HG03139 (cell line): ENCODE data around the gene SLC66A2.

Source experiments
- ATAC-seq: cut with Tn5 transposase; IDR thresholded peaks from one replicate; pipeline ENCODE4 v1.9.1; 2021; ENCODE audit not compliant: unreplicated experiment

The SLC66A2 gene

GRCh38 chr18:79921984-79922965, 29.2 kb downstream of the SLC66A2 start:
- no peak for ATAC-seq

DNA sequence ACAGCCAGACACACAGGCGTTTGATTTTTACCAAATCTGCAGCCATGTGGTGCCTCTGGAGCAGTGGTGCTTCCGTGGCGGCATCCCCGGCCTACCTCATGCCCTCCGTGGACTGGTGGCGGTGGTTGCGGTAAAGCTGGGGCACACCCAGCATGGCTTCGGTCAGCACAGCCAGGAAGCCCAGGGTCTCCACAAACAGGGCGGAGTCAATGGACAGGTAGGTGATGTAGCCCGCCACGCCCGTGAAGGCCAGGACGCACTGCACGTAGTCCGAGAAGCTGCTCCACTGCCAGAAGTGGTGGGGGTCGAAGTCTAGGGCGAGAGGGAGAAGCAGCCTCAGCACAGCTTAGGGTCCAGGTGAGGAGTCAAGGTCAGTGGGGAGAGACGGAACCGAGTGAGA, 32.4 kb downstream of the SLC66A2 start:
- no peak for ATAC-seq

DNA sequence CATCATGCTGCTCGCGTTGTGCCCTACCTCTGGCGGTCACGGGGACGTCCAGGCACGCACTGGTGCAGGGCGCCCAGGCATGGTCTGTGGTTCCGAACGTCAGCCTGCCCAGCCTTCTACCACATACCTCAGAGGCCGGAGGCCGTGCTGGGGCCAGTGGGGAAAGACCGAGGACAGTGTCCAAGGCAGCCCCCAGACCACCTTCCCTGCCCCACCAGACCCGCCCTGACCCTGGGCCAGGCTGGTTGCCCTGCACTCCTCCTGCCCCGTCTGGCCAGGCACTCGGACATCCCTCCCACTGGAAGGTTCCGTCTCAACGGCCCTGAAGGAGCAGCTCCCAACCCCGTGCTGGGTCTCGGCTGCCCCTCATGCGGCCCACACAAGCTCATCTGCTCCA, 32.8 kb downstream of the SLC66A2 start:
- no peak for ATAC-seq

GRCh38 chr18:79917853-79918614, 33.4 kb downstream of the SLC66A2 start:
- ATAC-seq = no peak

GRCh38 chr18:79917169-79917852, 34.1 kb downstream of the SLC66A2 start:
- no peak for ATAC-seq

DNA sequence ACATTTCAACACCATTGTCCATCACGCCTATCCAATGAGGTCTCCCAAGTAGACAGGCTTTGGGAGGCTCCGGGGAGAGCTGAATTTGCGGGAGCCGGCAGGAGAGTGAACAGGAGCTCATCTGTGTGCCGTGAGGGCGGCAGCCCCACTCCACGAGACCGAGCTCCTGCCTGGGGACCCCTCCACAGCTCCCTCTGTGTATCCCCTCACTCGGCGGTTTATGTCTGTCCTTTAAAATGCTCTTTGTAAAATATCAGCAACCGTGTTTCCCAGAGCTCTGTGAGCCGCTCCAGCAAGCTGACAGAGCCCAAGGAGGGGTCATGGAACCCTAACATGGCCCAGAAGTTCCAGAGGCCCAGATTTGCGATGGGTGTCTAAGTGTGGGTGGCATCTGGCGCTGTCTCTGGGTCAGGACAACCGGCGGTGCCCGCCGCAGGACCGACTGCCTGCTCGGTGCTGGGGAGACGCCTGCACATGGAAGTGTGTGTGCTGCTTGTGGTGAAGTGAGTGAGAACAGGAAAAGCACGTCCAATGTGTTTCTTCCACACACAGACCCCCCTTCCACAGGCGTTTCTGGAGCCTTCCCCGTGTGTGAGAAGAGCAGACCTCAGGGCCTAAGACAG, 34.8 kb downstream of the SLC66A2 start:
- no peak for ATAC-seq

DNA sequence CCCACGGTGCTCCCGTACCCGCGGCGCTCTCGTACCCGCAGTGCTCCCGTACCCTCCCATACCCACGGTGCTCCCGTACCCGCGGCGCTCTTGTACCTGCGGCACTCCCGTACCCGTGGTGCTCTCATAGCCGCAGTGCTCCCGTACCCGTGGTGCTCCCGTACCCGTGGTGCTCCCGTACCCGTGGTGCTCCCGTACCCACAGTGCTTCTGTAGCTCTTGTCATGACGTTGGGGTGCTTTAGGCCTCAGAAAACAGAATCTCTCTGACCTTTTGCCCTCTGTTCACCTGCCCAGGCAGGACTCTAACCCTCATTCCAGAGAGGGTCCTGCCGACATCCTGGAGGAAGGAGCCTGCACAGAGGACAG, 35.3 kb downstream of the SLC66A2 start:
- ATAC-seq = no peak

- ATAC-seq = no peak
These were observed 36.0 kb downstream of the SLC66A2 start for GRCh38 chr18:79915161-79916127.

DNA sequence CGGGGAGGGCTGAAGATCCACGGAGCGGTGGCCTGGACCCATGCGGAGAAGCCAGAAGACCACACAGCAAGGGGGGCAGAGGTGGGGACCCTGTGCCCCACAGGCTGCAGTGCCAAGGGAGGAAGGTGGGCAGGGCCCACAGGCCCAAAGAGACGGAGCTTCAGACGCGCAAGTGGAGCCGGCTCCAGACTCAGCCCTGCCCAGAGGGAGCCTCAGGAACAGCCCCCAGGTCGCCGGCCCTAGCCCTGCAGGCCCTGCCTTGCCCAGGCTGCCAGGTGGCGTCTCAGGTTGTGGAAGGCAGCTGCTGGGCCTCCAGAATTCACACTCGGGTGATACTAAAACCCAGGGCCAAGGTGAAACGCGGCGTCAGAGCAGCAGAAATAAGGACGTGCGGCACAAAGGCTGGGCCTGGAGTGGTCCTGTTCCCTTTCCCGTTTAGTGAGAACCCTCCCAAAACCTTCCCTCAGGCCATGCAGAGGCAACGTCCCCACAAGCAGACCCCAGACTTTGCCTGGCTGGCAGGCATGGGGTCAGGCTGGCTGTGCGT, 36.8 kb downstream of the SLC66A2 start:
- ATAC-seq = no peak

DNA sequence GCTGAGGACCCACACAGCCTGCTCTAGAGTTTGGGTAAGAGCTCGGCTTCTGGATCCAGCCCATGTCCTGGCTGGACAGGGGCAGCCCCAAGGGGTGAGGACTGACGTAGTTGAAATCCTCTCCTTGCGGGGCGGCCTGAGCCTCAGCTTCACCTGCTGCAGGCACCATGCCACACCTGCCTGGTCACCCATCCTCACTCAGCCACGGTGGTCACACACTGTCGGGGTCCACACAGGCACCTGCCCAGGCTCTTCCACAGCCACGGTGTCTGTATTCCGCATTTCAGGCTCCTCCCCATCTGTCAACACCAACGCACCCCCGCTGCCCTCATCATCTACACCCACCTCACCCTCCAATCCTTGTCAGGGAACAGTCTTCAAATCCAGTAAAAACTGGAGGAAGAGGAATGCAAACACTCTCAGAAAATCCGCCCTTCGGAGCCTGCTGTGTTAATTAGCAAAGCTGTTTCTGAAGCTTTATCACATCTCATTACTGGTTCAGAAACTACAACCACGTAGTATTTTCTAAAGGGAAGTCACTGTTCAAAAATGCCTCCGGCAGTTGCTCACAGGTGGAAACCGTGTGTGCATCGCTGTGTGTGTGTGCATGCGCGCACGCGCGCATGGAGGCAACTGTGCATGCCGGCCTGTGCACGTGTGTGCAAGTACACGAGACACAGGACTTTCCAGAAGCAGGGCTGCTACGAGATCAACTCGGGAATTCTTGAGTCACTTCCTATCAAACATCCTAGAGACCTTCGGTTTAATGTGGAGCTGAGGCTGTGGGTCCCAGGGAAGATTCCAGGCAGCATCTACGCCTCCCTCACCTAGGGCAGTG, 38.2 kb downstream of the SLC66A2 start:
- ATAC-seq = no peak

- ATAC-seq = no peak
These were observed 39.0 kb downstream of the SLC66A2 start for GRCh38 chr18:79912409-79912991.

DNA sequence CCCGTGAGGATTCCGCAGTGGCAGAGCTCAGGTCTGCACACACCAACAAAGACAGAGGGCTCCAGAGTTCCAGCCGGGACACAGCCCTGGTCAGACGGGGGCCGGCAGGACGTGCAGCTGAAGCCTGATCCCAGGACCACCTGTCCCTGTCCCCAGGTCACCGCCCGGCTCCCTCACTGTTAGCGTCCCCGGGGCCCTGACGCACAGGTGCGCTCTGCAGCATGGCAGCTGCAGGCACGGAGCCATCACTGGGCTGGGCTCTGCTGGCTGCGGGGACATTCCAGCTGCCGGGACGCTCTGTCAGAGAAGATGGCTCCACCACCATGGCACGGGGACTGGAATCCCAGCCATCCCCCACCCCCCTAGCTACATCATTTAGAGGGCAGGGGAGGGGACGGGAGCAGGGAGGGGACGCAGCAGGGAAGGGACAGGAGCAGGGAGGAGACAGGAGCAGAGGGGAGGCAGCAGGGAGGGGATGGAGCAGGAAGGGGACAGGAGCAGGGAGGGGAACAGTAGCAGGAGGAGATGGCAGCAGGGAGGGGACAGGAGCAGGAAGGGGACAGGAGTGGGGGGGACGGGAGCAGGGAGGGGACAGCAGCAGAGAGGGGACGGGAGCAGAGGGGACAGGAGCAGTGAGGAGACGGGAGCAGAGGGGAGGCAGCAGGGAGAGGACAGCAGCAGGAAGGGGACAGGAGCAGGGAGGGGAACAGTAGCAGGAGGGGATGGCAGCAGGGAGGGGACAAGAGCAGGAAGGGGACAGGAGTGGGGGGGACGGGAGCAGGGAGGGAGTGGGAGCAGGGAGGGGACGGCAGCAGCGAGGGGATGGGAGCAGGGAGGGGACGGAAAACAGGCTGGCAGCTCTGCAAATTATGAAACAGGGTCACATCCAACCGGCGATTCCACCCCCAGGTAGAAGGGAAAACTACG, 39.8 kb downstream of the SLC66A2 start:
- ATAC-seq = no peak

DNA sequence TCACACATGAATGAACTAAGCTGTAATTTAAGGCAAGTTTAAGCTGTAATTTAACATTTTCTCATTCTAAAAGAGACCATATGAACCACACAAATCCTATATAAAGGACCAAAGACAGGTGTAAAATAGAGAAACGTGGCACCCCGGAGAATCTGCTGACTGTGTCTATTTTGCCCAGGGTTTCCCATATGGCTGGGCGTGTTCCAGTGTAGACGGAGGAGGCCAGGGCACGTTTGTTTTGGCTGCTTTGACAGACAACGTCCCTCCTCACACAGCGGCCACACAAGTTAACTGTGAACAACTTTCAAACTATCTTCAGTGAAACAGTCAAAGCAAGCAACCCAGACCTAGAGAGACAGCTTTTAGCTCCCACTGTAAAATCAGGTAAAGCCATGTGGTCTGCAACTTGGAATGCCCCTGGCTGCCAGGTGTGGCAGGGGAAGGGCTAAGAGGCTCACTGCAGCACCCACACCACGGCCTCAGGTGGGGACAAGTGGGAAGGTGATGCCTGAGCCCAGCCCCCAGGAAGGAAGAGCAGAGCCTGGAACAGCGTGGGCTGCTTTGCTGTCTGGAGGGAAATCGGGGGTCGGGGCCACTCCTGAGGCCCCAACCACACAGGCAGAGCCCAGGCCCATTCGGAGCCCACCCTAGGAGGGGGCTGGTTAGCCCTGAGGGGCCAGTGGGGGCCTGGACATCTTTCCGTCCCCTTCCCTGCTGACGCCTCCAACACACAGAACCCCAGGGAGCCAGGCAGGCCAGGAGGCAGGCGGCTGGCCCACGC, 40.7 kb downstream of the SLC66A2 start:
- ATAC-seq = no peak

- ATAC-seq = no peak
These were observed 44.7 kb downstream of the SLC66A2 start for GRCh38 chr18:79906706-79907105.

DNA sequence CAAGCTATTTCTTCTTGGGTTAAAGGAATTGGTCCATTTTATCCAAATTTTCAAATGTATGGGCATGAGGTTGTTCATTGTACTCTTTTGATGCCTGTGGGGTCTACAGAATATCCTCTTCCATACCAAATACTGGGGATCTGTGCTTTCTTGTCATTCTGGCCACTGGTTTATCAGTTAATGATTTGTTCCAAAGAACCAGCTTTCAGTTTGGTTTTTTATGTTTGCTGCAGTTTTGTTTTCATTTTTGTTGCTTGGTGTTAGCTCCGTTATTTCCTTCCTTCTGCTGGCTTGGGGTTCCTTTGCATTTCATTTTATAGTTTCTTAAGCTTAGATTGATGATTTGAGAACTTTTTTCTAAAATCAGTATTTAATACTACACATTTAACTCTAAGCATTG, 45.5 kb downstream of the SLC66A2 start:
- ATAC-seq = no peak

DNA sequence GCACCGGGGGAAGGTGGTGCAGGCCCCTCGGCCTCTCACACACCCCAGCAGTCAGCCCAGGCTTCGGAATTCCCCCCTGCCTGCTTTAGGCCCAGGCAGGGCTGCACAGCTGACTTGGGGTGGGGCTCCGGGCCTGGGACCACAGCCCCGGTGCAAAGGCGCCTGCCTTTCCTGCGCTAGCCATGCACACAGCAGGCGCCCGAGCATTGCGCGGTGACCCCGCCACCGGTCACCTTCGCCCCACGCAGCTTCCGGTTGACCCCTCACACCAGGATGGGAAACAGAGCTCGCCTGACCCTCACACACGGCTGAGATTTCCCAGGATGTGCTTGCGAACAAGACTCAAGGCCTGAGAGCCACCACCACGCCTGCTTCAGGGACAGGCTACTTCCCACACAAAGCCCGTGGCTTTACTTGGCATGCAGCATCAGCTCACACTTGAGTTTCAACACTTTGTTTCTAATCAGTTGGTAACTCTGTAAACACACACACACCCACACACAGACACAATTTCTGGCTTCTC, 46.0 kb downstream of the SLC66A2 start:
- no peak for ATAC-seq
